Mesodermal cell (in vitro differentiated cells): ENCODE results near the gene GATAD2A.
"Not testable (repeated sequence)": the region's sequence is repeated elsewhere in the genome, so short reads cannot be mapped to it uniquely, and the experiment has no call there.

Source experiments
- H3K27ac ChIP-seq: 2 replicates; pipeline ENCODE4 v1.7.0; 2013; ENCODE audit warnings: mild to moderate bottlenecking, low read depth, low read length, moderate library complexity; ENCODE audit not compliant: severe bottlenecking
- H3K36me3 ChIP-seq: 2 replicates; pipeline ENCODE4 v1.7.1; 2013; ENCODE audit warnings: mild to moderate bottlenecking, low read length, moderate library complexity; ENCODE audit not compliant: control insufficient read depth, insufficient read depth
- H3K4me1 ChIP-seq: one replicate; pipeline ENCODE4 v1.7.1; 2013; ENCODE audit warnings: mild to moderate bottlenecking, low read length; ENCODE audit not compliant: insufficient read depth, control insufficient read depth, poor library complexity, severe bottlenecking
- H3K4me3 ChIP-seq: 2 replicates; pipeline ENCODE4 v1.7.0; 2013; ENCODE audit warnings: low read length, control low read depth, mild to moderate bottlenecking; ENCODE audit not compliant: insufficient read depth, poor library complexity, severe bottlenecking; ENCODE audit errors: extremely low read depth
- H3K9me3 ChIP-seq: 2 replicates; pipeline ENCODE4 v1.7.1; 2013; ENCODE audit warnings: mild to moderate bottlenecking, low read length, moderate library complexity; ENCODE audit not compliant: control insufficient read depth
- WGBS, 2 experiments: methylation state at CpG; one replicate each; pipeline ENCODE4 v1.1.5; 2013; ENCODE audit warnings: missing lambda C conversion rate in 2 of 2; ENCODE audit not compliant: insufficient coverage in 2 of 2; 5-methylcytosine and 5-hydroxymethylcytosine counted together

Gene GATAD2A

GRCh38 chr19:19389683-19390082, 15.8 kb upstream of the GATAD2A start:
- H3K36me3 ChIP-seq = peaks cover 16% of the 10 kb centered on the region
- not testable (repeated sequence) for H3K9me3 ChIP-seq, H3K4me3 ChIP-seq, H3K27ac ChIP-seq
- WGBS, 2 experiments = 94 to 95% methylated on average over 6 to 8 of the region's 12 CpGs
- H3K4me1 ChIP-seq = peaks cover 42% of the 10 kb centered on the region

GRCh38 chr19:19394333-19394732, 11.1 kb upstream of the GATAD2A start:
- H3K27ac ChIP-seq, H3K9me3 ChIP-seq, H3K4me3 ChIP-seq: not testable (repeated sequence)
- H3K36me3 ChIP-seq = peaks cover 10% of the 10 kb centered on the region
- H3K4me1 ChIP-seq = peaks cover 32% of the 10 kb centered on the region
- WGBS, 2 experiments = 96 to 99% methylated on average over 5 to 6 of the region's 7 CpGs

GRCh38 chr19:19399733-19400433, 5.6 kb upstream of the GATAD2A start:
- H3K9me3 ChIP-seq = no peaks in the 10 kb centered on the region
- no peaks in the 10 kb centered on the region for H3K36me3 ChIP-seq
- H3K4me1 ChIP-seq = peaks cover 22% of the 10 kb centered on the region
- H3K4me3 ChIP-seq = no peak overlapping the region
- no peak overlapping the region for H3K27ac ChIP-seq
- 89 to 90% methylated on average over 6 of the region's 9 CpGs for WGBS, 2 experiments

- peaks cover 3% of the 10 kb centered on the region for H3K36me3 ChIP-seq
- H3K27ac ChIP-seq = no peak overlapping the region
Observed at GRCh38 chr19:19402656-19403372, 2.7 kb upstream of the GATAD2A start.

GRCh38 chr19:19403373-19403901, 2.0 kb upstream of the GATAD2A start:
- 88 to 96% methylated on average over 2 to 4 of the region's 5 CpGs for WGBS, 2 experiments
- Histone ChIP-seq H3K9me3 (no peaks in the 10 kb centered on the region), H3K36me3 (peaks cover 4% of the 10 kb centered on the region), H3K27ac (no peak overlapping the region), H3K4me1 (peaks cover 31% of the 10 kb centered on the region), H3K4me3 (no peak overlapping the region)

More at GRCh38 chr19:19402656-19403372, 2.7 kb upstream of the GATAD2A start:
- Histone ChIP-seq H3K4me1 (peaks cover 31% of the 10 kb centered on the region), H3K4me3 (no peak overlapping the region), H3K9me3 (no peaks in the 10 kb centered on the region)
- WGBS, 2 experiments = 90 to 98% methylated on average over 4 to 10 of the region's 11 CpGs

- Histone ChIP-seq H3K4me1 (peaks cover 36% of the 10 kb centered on the region), H3K36me3 (peaks cover 13% of the 10 kb centered on the region), H3K27ac (peak overlapping the region; percentile 80), H3K4me3 (peak overlapping the region; percentile 69), H3K9me3 (no peaks in the 10 kb centered on the region)
- 0 to 1% methylated on average over 59 to 63 of the region's 87 CpGs for WGBS, 2 experiments
Observed at GRCh38 chr19:19405971-19406877, 749 bp downstream of the GATAD2A start.

- Histone ChIP-seq H3K27ac (peak overlapping the region; percentile 54), H3K4me3 (peak overlapping the region; percentile 69), H3K4me1 (peaks cover 36% of the 10 kb centered on the region), H3K36me3 (peaks cover 18% of the 10 kb centered on the region), H3K9me3 (no peaks in the 10 kb centered on the region)
- 57 to 70% methylated on average over 6 of the region's 12 CpGs for WGBS, 2 experiments
Observed at GRCh38 chr19:19406878-19407632, 1.6 kb downstream of the GATAD2A start.

GRCh38 chr19:19407633-19407930, 2.1 kb downstream of the GATAD2A start:
- H3K4me1 ChIP-seq = peaks cover 36% of the 10 kb centered on the region

GRCh38 chr19:19409205-19409604, 3.7 kb downstream of the GATAD2A start:
- 68 to 73% methylated on average over 3 to 4 of the region's 4 CpGs for WGBS, 2 experiments
- H3K27ac ChIP-seq = no peak overlapping the region
- peaks cover 28% of the 10 kb centered on the region for H3K4me1 ChIP-seq
- H3K4me3 ChIP-seq = no peak overlapping the region
- peaks cover 29% of the 10 kb centered on the region for H3K36me3 ChIP-seq
- no peaks in the 10 kb centered on the region for H3K9me3 ChIP-seq

More at GRCh38 chr19:19407633-19407930, 2.1 kb downstream of the GATAD2A start:
- Histone ChIP-seq H3K4me3 (no peak overlapping the region), H3K9me3 (no peaks in the 10 kb centered on the region), H3K27ac (no peak overlapping the region), H3K36me3 (peaks cover 21% of the 10 kb centered on the region)
- 93 to 100% methylated on average over 2 of the region's 4 CpGs for WGBS, 2 experiments

- H3K27ac ChIP-seq = no peak overlapping the region
- WGBS, 2 experiments = 68 to 83% methylated on average over 6 to 7 of the region's 8 CpGs
Observed at GRCh38 chr19:19409631-19410030, 4.2 kb downstream of the GATAD2A start.

More at GRCh38 chr19:19409631-19410030, 4.2 kb downstream of the GATAD2A start:
- no peaks in the 10 kb centered on the region for H3K9me3 ChIP-seq
- no peak overlapping the region for H3K4me3 ChIP-seq
- H3K36me3 ChIP-seq = peaks cover 33% of the 10 kb centered on the region
- peaks cover 25% of the 10 kb centered on the region for H3K4me1 ChIP-seq
